PFSK-1 (cell line): ENCODE results near the gene NFIC.

Experiments
- FOXP2 ChIP-seq: optimal IDR thresholded peaks from 2 replicates; pipeline ENCODE3; 2011; ENCODE audit warnings: borderline replicate concordance, control low read depth, inconsistent platforms; ENCODE audit not compliant: insufficient read depth; ENCODE audit errors: extremely low read length, extremely low read depth
- POLR2AphosphoS5 ChIP-seq: IDR thresholded peaks from 2 replicates; pipeline ENCODE4 v1.6.1; 2012; ENCODE audit warnings: low read depth, mild to moderate bottlenecking, control low read depth, low read length, moderate library complexity
- SIN3A ChIP-seq: IDR thresholded peaks from 2 replicates; pipeline ENCODE4 v1.6.1; 2012; ENCODE audit warnings: mild to moderate bottlenecking, low read length, moderate library complexity, borderline replicate concordance; ENCODE audit not compliant: insufficient read depth
- TAF1 ChIP-seq: IDR thresholded peaks from 2 replicates; pipeline ENCODE4 v1.6.1; 2012; ENCODE audit warnings: low read length, control low read depth, borderline replicate concordance; ENCODE audit not compliant: insufficient read depth
- TF ChIP-seq, protein P1 (sequence below), 2 experiments: IDR thresholded peaks; 2 replicates each; pipeline versions ENCODE4 v1.6.1 to v1.8.0; 2011 to 2012; ENCODE audit warnings: low read depth in 2 of 2, low read length in 2 of 2, control low read depth in 1 of 2, inconsistent platforms in 1 of 2, mild to moderate bottlenecking in 1 of 2, moderate library complexity in 1 of 2; ENCODE audit not compliant: insufficient read depth in 1 of 2

Gene NFIC

DNA sequence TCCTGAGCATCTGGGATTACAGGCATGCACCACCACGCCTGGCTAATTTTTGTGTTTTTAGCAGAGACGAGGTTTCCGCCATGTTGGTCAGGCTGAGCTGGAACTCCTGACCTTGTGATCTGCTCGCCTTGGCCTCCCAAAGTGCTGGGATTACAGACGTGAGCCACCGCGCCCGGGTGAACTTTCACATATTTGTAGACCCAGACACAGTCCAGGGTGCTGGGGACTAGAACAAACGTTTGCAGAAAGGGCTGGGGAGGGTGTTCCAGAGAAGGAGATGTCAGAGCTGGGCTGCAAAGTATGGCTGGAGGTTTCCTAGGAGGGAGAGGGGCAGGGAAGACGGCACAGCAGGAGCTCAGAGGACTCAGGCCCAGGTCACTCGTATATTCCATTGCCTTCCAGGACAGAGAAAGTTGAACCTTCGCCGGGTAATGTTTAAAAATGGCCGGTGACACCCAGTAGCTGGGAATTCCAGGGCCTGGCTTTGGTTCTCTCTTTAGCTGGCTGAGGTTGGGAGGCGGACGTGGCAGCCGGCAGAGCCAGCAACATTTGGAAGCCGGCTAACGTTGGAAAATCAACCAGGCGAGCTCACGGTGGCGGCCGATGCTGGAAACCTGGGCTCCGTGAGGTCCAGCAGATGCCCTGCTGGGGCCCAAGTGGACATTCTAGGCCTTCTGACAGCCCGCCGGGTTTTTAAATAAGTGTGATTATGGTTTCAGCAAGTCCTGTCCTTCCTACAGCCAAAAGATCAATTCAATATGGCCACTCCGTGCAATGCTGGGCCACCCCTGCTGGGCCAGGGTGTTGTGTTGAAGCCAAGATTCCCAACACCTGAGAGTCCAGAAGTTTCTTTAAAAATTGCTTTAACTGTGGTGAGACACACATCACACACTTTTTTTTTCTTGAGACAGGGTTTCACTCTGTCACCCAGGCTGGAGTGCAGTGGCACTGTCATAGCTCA, 41.5 kb downstream of the NFIC start:
- TF ChIP-seq FOXP2, result no peak
- TF ChIP-seq TAF1, result no peak
- no peak for TF ChIP-seq POLR2AphosphoS5
- TF ChIP-seq, protein P1, sequence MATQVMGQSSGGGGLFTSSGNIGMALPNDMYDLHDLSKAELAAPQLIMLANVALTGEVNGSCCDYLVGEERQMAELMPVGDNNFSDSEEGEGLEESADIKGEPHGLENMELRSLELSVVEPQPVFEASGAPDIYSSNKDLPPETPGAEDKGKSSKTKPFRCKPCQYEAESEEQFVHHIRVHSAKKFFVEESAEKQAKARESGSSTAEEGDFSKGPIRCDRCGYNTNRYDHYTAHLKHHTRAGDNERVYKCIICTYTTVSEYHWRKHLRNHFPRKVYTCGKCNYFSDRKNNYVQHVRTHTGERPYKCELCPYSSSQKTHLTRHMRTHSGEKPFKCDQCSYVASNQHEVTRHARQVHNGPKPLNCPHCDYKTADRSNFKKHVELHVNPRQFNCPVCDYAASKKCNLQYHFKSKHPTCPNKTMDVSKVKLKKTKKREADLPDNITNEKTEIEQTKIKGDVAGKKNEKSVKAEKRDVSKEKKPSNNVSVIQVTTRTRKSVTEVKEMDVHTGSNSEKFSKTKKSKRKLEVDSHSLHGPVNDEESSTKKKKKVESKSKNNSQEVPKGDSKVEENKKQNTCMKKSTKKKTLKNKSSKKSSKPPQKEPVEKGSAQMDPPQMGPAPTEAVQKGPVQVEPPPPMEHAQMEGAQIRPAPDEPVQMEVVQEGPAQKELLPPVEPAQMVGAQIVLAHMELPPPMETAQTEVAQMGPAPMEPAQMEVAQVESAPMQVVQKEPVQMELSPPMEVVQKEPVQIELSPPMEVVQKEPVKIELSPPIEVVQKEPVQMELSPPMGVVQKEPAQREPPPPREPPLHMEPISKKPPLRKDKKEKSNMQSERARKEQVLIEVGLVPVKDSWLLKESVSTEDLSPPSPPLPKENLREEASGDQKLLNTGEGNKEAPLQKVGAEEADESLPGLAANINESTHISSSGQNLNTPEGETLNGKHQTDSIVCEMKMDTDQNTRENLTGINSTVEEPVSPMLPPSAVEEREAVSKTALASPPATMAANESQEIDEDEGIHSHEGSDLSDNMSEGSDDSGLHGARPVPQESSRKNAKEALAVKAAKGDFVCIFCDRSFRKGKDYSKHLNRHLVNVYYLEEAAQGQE (IDR thresholded peaks at IDR 0.05; ENCODE audit: insufficient read depth in 1 of 2, low read depth in 2 of 2, low read length in 2 of 2), result no peak
- TF ChIP-seq SIN3A, result no peak

DNA sequence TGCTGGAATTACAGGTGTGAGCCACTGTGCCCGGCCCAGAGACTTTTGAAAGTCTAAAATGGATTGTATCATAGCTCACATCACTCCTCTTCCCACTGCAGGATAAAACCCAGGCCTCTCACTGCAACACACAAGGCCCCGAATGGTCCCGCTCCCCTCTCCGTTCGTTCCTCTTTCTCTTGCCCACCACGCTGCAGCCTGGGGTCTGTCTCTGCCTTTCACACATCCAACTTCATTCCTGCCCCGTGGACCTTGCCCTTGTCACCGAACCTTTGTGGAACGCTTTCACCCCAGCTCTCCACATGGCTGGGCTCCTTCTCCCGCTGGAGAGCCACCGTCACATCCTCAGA, 42.6 kb downstream of the NFIC start:
- TF ChIP-seq POLR2AphosphoS5 (no peak), SIN3A (no peak), FOXP2 (no peak), TAF1 (no peak)
- TF ChIP-seq, protein P1 (IDR thresholded peaks at IDR 0.05; ENCODE audit: insufficient read depth in 1 of 2, low read depth in 2 of 2, low read length in 2 of 2), result no peak

DNA sequence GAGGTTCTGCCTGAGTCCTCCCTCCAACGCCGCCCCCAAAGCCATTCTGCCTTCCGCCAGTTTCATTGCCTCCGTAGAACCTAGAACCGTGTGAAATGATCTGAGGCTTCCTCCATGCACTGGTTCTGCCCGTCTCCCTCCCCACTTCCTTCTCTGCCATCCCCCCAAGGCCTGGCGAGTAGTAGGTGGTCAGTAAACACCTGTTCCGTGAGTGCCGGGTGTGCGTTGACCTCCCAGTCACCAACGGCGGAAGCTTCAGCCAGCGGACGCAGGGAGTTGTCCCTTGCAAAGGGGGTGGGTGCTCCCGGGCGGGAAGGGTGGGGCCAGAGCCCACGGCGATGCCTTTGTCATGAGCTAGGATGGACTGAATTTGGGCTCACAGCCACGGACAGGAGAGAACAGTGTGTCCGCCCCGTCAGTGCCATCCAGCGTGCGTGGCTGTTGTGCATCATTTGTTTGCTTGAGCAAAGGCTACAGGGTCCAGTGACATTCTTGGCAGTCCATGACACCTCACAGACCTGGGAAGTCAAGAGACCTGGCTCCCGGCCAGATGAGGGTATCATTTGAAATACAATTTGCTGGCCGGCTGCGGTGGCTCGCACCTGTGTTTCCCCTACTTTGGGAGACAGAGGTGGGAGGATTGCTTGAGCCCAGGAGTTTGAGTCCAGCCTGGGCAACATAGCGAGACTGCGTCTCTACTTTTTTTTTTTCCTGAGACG, 43.1 kb downstream of the NFIC start:
- no peak for TF ChIP-seq SIN3A
- no peak for TF ChIP-seq FOXP2
- TF ChIP-seq, protein P1 (IDR thresholded peaks at IDR 0.05; ENCODE audit: insufficient read depth in 1 of 2, low read depth in 2 of 2, low read length in 2 of 2), result no peak
- TF ChIP-seq POLR2AphosphoS5, result no peak
- TF ChIP-seq TAF1, result no peak

DNA sequence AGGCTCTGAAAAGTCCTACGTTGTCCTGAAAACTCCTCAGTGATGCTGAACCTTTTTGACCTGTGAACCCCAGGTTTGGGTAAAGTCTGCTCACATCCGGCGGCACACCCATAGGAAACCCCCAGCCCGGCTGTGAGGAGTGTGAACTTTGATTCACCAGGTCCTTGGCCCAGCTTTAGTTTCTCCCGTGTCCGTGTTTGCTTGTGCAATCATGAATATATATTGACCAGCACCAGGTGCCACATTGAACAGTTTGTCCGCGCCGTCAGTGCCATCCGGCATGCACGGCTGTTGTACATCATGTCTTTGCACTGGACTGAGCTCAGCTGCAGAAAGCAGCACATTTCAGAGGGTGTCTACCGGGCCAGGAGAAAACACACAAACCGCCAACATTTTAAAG, 45.3 kb downstream of the NFIC start:
- TF ChIP-seq FOXP2 (no peak), SIN3A (no peak), POLR2AphosphoS5 (no peak), TAF1 (no peak)
- TF ChIP-seq, protein P1 (IDR thresholded peaks at IDR 0.05; ENCODE audit: insufficient read depth in 1 of 2, low read depth in 2 of 2, low read length in 2 of 2), result no peak
